CD8-positive, alpha-beta memory T cell (primary cell): ENCODE measurements around the gene PKD1L1. TPM values are rescaled to one million over a fixed set of nuclear protein-coding genes. Genes with fewer than 3 reads are reported as not detected.

Experiments
- CTCF ChIA-PET: fragments of 350-600 bp; sonication (Branson Sonifier 250); formaldehyde crosslinking; loops from one replicate; lab custom pipeline; 2021; ENCODE audit warnings: antibody characterized with exemption; lab: Charles Lee
- POLR2A ChIA-PET: fragments of 350-600 bp; sonication (Branson Sonifier 250); formaldehyde crosslinking; loops from one replicate; lab custom pipeline; 2021; ENCODE audit warnings: antibody characterized with exemption; lab: Charles Lee
- DNase-seq, 5 donors: peaks; one replicate each; pipeline versions ENCODE4 v3.0.0 to v3.0.0-alpha.2; 2020 to 2022; ENCODE audit warnings: mixed read lengths in 1 of 5
- H3K27ac ChIP-seq: one replicate; pipeline ENCODE4 v1.7.0; 2013; ENCODE audit warnings: low read depth, mild to moderate bottlenecking, low read length, moderate library complexity
- H3K27me3 ChIP-seq: 2 replicates; pipeline ENCODE4 v1.7.0; 2013; ENCODE audit warnings: low read length, mild to moderate bottlenecking; ENCODE audit not compliant: insufficient read depth, poor library complexity, severe bottlenecking
- H3K36me3 ChIP-seq: 2 replicates; pipeline ENCODE4 v1.7.0; 2013; ENCODE audit warnings: mild to moderate bottlenecking, low read length, moderate library complexity; ENCODE audit not compliant: insufficient read depth
- H3K4me1 ChIP-seq: 2 replicates; pipeline ENCODE4 v1.7.0; 2013; ENCODE audit warnings: mild to moderate bottlenecking, low read length, moderate library complexity; ENCODE audit not compliant: insufficient read depth
- H3K4me3 ChIP-seq: 2 replicates; pipeline ENCODE4 v1.7.0; 2013; ENCODE audit warnings: mild to moderate bottlenecking, low read length
- H3K9me3 ChIP-seq: 2 replicates; pipeline ENCODE4 v1.7.0; 2013; ENCODE audit warnings: mild to moderate bottlenecking, low read length
- H3K27ac Mint-ChIP-seq, 8 donors: one replicate each; pipeline ENCODE4 v1.8.0; 2020 to 2021; ENCODE audit warnings: mixed read lengths in 8 of 8, mild to moderate bottlenecking in 6 of 8, inconsistent platforms in 3 of 8, moderate library complexity in 3 of 8
- H3K27me3 Mint-ChIP-seq, 2 donors: one replicate each; pipeline ENCODE4 v1.8.0; 2020 to 2021; ENCODE audit warnings: mixed read lengths in 2 of 2, mild to moderate bottlenecking in 1 of 2, moderate library complexity in 1 of 2
- H3K36me3 Mint-ChIP-seq, 3 donors: one replicate each; pipeline ENCODE4 v1.8.0; 2020 to 2021; ENCODE audit warnings: mixed read lengths in 3 of 3, inconsistent platforms in 1 of 3, mild to moderate bottlenecking in 1 of 3
- H3K4me1 Mint-ChIP-seq, 3 donors: one replicate each; pipeline ENCODE4 v1.8.0; 2020 to 2021; ENCODE audit warnings: mixed read lengths in 3 of 3, inconsistent platforms in 1 of 3, mild to moderate bottlenecking in 1 of 3
- H3K4me3 Mint-ChIP-seq, 7 donors: one replicate each; pipeline ENCODE4 v1.8.0; 2020 to 2021; ENCODE audit warnings: mixed read lengths in 7 of 7, mild to moderate bottlenecking in 6 of 7, moderate library complexity in 4 of 7, inconsistent platforms in 2 of 7
- H3K9me3 Mint-ChIP-seq, 5 donors: one replicate each; pipeline ENCODE4 v1.8.0; 2020 to 2022; ENCODE audit warnings: mixed read lengths in 5 of 5, mild to moderate bottlenecking in 3 of 5, moderate library complexity in 2 of 5, inconsistent platforms in 1 of 5
- polyA plus RNA-seq: library from polyadenylated mRNA; unstranded; fragments of 300-500 nt; fragmentation: Illumina TruSeq; gene quantifications from one replicate; pipeline ENCODE4 v1.2.3, GENCODE V29; 2021
- total RNA-seq, 2 experiments: library from RNA; stranded (reverse); gene quantifications; one replicate each; pipeline ENCODE4 v1.2.3, GENCODE V29; 2021

The PKD1L1 gene
- total and polyA plus RNA-seq, 3 experiments from 2014 or later = 0.02 to 0.18 (median 0.18) TPM

GRCh38 chr7:47811632-47812380, 136.5 kb downstream of the PKD1L1 start:
- Mint-ChIP-seq H3K27me3 (peaks cover 0 to 4% of the 10 kb centered on the region in 2 donors), H3K9me3 (no peaks in the 10 kb centered on the region), H3K27ac (no peak overlapping the region), H3K4me1 (no peaks in the 10 kb centered on the region), H3K36me3 (no peaks in the 10 kb centered on the region), H3K4me3 (no peak overlapping the region)
- DNase-seq = no peak
- Histone ChIP-seq H3K9me3 (no peaks in the 10 kb centered on the region), H3K27me3 (no peaks in the 10 kb centered on the region), H3K4me1 (no peaks in the 10 kb centered on the region), H3K36me3 (no peaks in the 10 kb centered on the region), H3K4me3 (no peak overlapping the region), H3K27ac (no peak overlapping the region)
- ChIA-PET POLR2A (no interaction called here), CTCF (no interaction called here)

- Histone ChIP-seq H3K4me1 (no peaks in the 10 kb centered on the region), H3K27me3 (no peaks in the 10 kb centered on the region), H3K36me3 (no peaks in the 10 kb centered on the region), H3K27ac (no peak overlapping the region), H3K4me3 (no peak overlapping the region), H3K9me3 (no peaks in the 10 kb centered on the region)
- H3K27me3 Mint-ChIP-seq = peaks cover 0 to 4% of the 10 kb centered on the region in 2 donors
- H3K4me3 Mint-ChIP-seq = no peak overlapping the region
- no peak for DNase-seq
- H3K36me3 Mint-ChIP-seq = no peaks in the 10 kb centered on the region
- no peak overlapping the region for H3K27ac Mint-ChIP-seq
- ChIA-PET POLR2A (no interaction called here), CTCF (interaction anchor here (2.1 kb wide), 1 partner anchor 10 kb away, joined by 7 read pairs; no protein-coding TSS in a partner anchor)
- H3K9me3 Mint-ChIP-seq = no peaks in the 10 kb centered on the region
- no peaks in the 10 kb centered on the region for H3K4me1 Mint-ChIP-seq
These were observed 138.9 kb downstream of the PKD1L1 start for GRCh38 chr7:47809387-47809786.

- no peak overlapping the region for H3K27ac Mint-ChIP-seq
- no peaks in the 10 kb centered on the region for H3K9me3 Mint-ChIP-seq
- H3K36me3 ChIP-seq = no peaks in the 10 kb centered on the region
- DNase-seq = no peak
- H3K9me3 ChIP-seq = no peaks in the 10 kb centered on the region
- ChIA-PET CTCF (interaction anchor here (2.1 kb wide), 1 partner anchor 11 kb away, joined by 7 read pairs; no protein-coding TSS in a partner anchor), POLR2A (no interaction called here)
- H3K4me1 ChIP-seq = no peaks in the 10 kb centered on the region
- H3K36me3 Mint-ChIP-seq = no peaks in the 10 kb centered on the region
- H3K4me3 ChIP-seq = no peak overlapping the region
- H3K4me1 Mint-ChIP-seq = no peaks in the 10 kb centered on the region
- no peak overlapping the region for H3K4me3 Mint-ChIP-seq
- peaks cover 0 to 4% of the 10 kb centered on the region in 2 donors for H3K27me3 Mint-ChIP-seq
- H3K27me3 ChIP-seq = no peaks in the 10 kb centered on the region
- H3K27ac ChIP-seq = no peak overlapping the region
These were observed 139.9 kb downstream of the PKD1L1 start for GRCh38 chr7:47808321-47808720.

- Mint-ChIP-seq H3K9me3 (no peaks in the 10 kb centered on the region), H3K27me3 (peaks cover 0 to 4% of the 10 kb centered on the region in 2 donors), H3K36me3 (no peaks in the 10 kb centered on the region), H3K4me1 (no peaks in the 10 kb centered on the region), H3K4me3 (no peak overlapping the region), H3K27ac (no peak overlapping the region)
- H3K27me3 ChIP-seq = no peaks in the 10 kb centered on the region
- no peaks in the 10 kb centered on the region for H3K4me1 ChIP-seq
- ChIA-PET CTCF (no interaction called here), POLR2A (no interaction called here)
- H3K36me3 ChIP-seq = no peaks in the 10 kb centered on the region
- DNase-seq = no peak
- no peak overlapping the region for H3K4me3 ChIP-seq
- H3K9me3 ChIP-seq = no peaks in the 10 kb centered on the region
- no peak overlapping the region for H3K27ac ChIP-seq
These were observed 140.5 kb downstream of the PKD1L1 start for GRCh38 chr7:47807756-47808155.

- POLR2A ChIA-PET = no interaction called here
- Mint-ChIP-seq H3K4me1 (no peaks in the 10 kb centered on the region), H3K36me3 (no peaks in the 10 kb centered on the region), H3K4me3 (no peak overlapping the region), H3K27ac (no peak overlapping the region), H3K9me3 (no peaks in the 10 kb centered on the region), H3K27me3 (peaks cover 0 to 4% of the 10 kb centered on the region in 2 donors)
- Histone ChIP-seq H3K27ac (no peak overlapping the region), H3K9me3 (no peaks in the 10 kb centered on the region), H3K27me3 (no peaks in the 10 kb centered on the region), H3K4me3 (no peak overlapping the region), H3K4me1 (no peaks in the 10 kb centered on the region), H3K36me3 (no peaks in the 10 kb centered on the region)
- CTCF ChIA-PET = no interaction called here
- no peak for DNase-seq
These were observed 141.1 kb downstream of the PKD1L1 start for GRCh38 chr7:47807126-47807525.

GRCh38 chr7:47806701-47807103, 141.6 kb downstream of the PKD1L1 start:
- Mint-ChIP-seq H3K9me3 (no peaks in the 10 kb centered on the region), H3K36me3 (no peaks in the 10 kb centered on the region), H3K27me3 (peaks cover 0 to 3% of the 10 kb centered on the region in 2 donors), H3K27ac (no peak overlapping the region), H3K4me3 (no peak overlapping the region), H3K4me1 (no peaks in the 10 kb centered on the region)
- Histone ChIP-seq H3K27ac (no peak overlapping the region), H3K36me3 (no peaks in the 10 kb centered on the region), H3K4me1 (no peaks in the 10 kb centered on the region), H3K4me3 (no peak overlapping the region), H3K9me3 (no peaks in the 10 kb centered on the region), H3K27me3 (no peaks in the 10 kb centered on the region)
- DNase-seq = no peak
- CTCF ChIA-PET = no interaction called here
- POLR2A ChIA-PET = no interaction called here

- Histone ChIP-seq H3K9me3 (no peaks in the 10 kb centered on the region), H3K4me3 (no peak overlapping the region), H3K27ac (no peak overlapping the region), H3K4me1 (no peaks in the 10 kb centered on the region), H3K27me3 (no peaks in the 10 kb centered on the region), H3K36me3 (no peaks in the 10 kb centered on the region)
- ChIA-PET CTCF (no interaction called here), POLR2A (no interaction called here)
- H3K9me3 Mint-ChIP-seq = no peaks in the 10 kb centered on the region
- no peaks in the 10 kb centered on the region for H3K4me1 Mint-ChIP-seq
- H3K27me3 Mint-ChIP-seq = peaks cover 0 to 3% of the 10 kb centered on the region in 2 donors
- no peak overlapping the region for H3K4me3 Mint-ChIP-seq
- no peak for DNase-seq
- H3K36me3 Mint-ChIP-seq = no peaks in the 10 kb centered on the region
- H3K27ac Mint-ChIP-seq = no peak overlapping the region
These were observed 143.3 kb downstream of the PKD1L1 start for GRCh38 chr7:47804767-47805545.

- no peak overlapping the region for H3K27ac Mint-ChIP-seq
- no peak overlapping the region for H3K4me3 Mint-ChIP-seq
- CTCF ChIA-PET = no interaction called here
These were observed 144.4 kb downstream of the PKD1L1 start for GRCh38 chr7:47803846-47804245.

More at GRCh38 chr7:47803846-47804245, 144.4 kb downstream of the PKD1L1 start:
- no peaks in the 10 kb centered on the region for H3K36me3 Mint-ChIP-seq
- H3K27me3 ChIP-seq = no peaks in the 10 kb centered on the region
- DNase-seq = no peak
- no peaks in the 10 kb centered on the region for H3K36me3 ChIP-seq
- H3K27ac ChIP-seq = no peak overlapping the region
- no peaks in the 10 kb centered on the region for H3K4me1 Mint-ChIP-seq
- no peaks in the 10 kb centered on the region for H3K9me3 ChIP-seq
- H3K4me1 ChIP-seq = no peaks in the 10 kb centered on the region
- H3K9me3 Mint-ChIP-seq = no peaks in the 10 kb centered on the region
- POLR2A ChIA-PET = no interaction called here
- no peak overlapping the region for H3K4me3 ChIP-seq
- H3K27me3 Mint-ChIP-seq = peaks cover 0 to 3% of the 10 kb centered on the region in 2 donors
